ENCODE data around the gene IQGAP1.

Gene IQGAP1

DNA sequence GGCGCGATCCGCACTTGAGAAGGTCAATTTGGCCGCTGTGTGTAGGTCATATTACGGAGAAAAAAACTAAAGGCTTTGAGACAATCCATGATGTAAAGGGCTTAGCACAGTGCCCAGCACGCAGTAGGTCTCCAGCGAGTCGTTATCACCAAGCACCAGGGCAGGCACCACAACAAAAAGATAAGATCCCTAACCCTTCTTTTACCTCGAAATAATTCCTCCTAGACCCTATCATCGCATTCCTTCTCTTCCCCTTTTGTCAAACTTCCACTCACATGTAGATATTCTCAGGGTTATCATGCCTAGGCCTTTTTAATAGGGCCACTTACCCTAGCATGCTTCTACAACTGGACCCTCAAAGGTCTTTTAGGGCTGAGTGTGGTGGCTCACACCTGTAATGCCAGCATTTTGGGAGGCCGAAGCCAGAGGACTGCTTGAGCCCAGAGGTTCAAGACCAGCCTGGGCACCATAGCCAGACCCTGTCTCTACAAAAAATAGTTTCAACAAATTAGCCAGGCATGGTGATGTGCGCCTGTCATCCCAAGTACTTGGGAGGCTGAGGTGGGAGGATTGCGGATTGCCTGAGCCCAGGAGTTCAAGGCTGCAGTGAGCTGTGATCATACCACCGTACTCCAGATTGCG, 22.5 kb upstream of the IQGAP1 start:
- DNase-seq (ENCODE audit: low read depth in 1 of 2, low spot score in 1 of 2): no peak

DNA sequence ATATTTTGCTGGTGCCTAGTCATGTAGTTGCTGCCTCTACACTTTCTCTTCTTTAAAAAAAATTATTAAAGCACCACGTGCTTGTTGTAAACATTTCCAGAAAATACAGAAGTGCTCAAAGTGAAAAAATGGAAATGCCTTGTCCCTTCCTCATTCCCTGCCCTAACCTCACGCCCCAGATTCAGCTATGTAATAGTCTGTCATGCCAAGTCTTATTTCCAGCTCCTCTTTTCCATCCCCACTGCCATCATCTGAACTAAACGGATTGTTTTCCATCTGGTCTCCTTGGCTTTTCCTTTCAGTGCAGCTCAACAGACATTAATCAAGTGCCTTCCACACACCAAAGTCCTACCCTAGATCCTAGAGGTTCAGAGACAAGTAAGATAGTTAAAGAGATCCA, 20.5 kb upstream of the IQGAP1 start:
- DNase-seq (ENCODE audit: low read depth in 1 of 2, low spot score in 1 of 2): no peak

DNA sequence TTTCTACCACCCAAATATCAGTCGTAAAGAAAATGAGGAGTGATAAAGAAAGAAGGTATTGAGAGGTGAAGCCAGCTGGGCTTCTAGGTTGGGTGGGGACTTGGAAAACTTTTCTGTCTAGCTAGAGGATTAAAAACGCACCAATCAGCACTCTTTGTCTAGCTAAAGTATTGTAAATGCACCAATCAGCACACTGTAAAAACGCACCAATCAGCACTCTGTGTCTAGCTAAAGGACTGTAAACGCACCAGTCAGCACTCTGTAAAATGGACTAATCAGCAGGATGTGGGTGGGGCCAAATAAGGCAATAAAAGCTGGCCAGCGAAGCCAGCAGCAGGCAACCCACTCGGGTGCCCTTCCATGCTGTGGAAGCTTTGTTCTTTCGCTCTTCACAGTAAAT, 13.0 kb upstream of the IQGAP1 start:
- DNase-seq (ENCODE audit: low read depth in 1 of 2, low spot score in 1 of 2): no peak

DNA sequence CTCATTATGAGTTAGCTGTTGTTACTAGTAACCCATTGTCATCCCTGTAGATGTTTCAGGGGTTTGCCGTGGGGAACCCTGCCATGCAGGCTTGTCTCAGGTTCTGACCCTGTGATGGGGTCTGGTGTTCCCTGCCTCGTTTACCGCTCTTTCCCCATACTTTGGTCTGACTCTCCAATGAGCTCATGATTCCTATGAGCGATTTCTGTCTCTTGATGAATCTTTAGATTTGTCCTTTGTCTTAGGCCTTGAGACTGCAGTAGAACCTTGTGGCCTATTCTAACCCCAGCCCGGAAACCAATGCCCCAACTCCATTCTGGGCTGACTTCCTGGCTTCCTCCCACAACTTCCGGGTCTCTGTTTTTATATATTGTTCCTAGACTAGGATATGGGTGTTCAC, 11.3 kb upstream of the IQGAP1 start:
- peak; percentile 21 to 44 for DNase-seq (ENCODE audit: low read depth in 1 of 2, low spot score in 1 of 2)

DNA sequence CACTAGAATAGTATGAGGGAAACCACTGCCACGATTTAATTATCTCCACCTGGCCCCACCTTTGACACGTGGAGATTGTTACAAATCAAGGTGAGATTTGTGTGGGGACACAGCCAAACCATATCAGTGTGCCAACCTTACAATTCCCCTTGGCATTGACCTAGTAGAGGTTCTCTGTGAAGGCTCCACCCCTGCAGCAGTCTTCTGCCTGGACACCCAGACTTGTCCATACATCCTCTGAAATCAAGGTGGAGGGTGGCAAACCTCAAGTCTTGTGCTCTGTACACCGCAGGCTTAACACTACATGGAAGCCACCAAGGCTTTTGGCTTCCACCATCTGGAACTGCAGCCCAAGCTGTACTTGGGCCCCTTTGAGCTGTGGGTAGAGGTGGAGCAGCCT, 8.8 kb upstream of the IQGAP1 start:
- DNase-seq (ENCODE audit: low read depth in 1 of 2, low spot score in 1 of 2): no peak

DNA sequence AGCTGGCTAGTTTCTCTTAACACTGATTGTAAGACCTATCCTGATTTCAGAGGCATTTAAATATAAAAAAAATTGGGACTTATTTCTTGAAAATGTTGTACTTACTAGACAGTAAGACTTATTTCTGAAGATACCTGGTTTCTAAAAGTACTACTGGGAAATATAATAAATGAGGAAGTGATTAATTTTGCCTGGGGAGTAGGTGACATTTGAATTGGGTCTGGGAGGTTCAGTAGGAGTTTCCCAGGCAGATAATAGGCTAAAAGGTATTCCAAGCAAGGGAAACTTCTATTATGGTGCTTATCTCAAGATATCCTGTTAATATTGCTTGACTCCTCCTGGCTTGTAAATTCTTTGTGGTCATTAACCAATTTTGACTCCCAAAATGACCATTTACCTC, 6.5 kb upstream of the IQGAP1 start:
- no peak for DNase-seq (ENCODE audit: low read depth in 1 of 2, low spot score in 1 of 2)

DNA sequence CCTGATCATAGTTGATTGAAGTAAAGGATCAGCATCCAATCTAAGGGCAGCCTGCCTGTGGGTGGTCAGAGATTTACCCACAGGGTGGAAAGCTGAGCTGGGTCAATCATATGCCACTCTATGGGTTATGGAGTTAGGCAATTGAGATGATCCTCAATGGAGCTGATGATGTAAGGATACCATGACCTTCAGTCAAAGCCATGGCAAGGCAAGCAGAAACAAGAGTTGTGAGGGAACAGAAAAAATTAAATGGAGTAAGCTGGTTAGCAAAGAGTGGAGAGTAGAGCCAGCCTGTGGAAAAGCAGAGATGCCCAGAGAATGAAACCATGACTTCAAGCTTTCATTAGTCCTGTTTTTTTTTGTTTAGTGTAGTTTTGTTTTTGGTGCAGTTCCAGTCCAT, 5.7 kb upstream of the IQGAP1 start:
- DNase-seq (ENCODE audit: low read depth in 1 of 2, low spot score in 1 of 2): no peak

DNA sequence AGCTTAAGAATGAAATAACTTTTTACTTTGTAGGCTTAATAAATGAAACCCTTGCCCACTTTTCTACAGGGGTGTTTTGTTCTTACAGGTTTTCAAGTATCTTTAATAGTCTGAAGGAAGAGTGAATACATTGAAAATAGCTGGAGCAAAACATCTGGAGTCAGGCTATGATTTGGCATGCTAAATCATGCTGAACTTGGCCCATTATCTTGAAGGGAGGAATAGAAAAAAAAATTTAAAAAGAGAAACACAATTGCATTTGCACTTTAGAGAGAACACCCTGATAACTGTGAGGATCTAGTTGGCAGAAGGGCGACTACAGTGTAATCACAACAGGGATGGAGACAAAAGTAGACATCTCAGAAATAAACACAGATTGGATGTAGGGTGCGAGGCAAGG, 1.8 kb upstream of the IQGAP1 start:
- DNase-seq (ENCODE audit: low read depth in 1 of 2, low spot score in 1 of 2): no peak

DNA sequence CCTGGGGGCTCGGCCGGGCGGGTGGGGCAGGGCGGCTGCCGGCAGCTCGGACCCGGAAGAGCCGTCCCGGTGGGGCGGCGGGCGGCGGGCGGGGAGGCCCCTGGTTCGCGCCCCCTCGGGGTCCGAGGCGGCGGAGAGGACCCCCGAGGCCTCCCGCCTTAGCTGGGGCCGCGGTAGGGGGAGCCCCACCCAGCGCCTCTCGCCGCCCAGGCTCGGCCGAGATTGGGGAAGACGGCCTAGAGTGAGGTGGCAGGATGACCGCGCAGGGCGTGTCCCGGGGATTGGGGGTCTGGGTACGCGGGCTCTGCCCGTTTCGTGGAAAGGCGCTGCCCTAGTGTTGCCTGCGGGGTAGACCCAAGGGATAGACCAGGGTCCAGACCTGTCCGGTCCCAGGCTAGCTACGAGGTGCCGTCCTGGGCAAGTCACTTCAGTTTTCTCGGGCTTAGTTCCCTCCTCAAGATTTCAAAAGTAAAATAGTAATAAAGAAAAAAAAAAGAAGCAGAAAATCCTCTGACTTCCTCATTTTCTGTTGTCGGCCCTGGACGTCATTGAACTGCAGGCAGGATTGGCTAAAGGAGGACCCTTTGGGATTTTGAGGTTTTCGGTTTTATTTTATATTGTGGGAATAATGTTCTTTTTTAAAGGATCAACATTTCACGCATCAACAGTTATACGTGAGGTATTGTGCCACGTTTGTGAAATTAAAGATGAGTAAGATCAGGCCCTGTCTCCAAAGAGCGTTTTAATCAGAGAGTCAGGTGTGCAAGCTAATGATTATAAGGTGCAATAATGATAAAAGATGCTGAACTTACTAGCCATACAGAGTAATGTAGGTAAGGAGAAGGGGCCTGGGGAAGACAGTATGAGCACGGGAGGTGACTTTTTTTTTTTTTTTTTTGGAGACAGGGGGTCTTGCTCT, 679 bp downstream of the IQGAP1 start:
- peak in 1 of 2 donors; percentile 30 for DNase-seq (ENCODE audit: low read depth in 1 of 2, low spot score in 1 of 2)

DNA sequence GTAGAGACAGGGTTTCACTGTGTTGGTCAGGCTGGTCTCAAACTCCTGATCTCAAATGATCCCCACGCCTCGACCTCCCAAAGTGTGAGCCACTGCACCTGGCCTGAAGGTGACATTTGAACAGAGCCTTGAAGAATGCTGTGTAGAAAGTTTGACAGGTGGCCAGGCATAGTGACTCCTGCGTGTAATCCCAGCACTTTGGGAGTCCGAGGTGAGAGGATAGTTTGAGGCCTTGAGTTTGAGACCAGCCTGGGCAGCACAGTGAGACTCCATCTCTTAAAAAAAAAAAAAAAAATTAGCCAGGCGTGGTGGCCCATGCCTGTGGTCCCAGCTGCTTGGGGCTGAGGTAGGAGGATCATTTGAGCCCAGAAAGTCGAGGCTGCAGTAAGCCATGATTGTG, 1.5 kb downstream of the IQGAP1 start:
- no peak for DNase-seq (ENCODE audit: low read depth in 1 of 2, low spot score in 1 of 2)

DNA sequence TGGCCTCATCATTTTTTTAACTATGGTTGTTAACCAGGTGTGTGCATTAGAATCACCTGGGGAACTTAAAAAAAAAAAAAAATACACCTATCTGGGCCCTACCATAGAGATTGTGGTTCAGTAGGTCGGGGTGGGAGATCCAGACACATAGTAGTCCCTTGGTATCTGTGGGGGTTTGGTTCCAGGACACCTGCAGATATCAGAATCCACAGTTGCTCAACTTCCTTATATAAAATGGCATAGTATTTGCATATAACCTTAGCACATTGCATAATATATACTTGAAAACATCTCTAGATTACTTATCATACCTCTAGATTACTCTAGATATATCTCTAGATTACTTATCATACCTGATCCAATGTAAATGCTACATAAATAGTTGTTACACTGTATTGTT, 5.0 kb downstream of the IQGAP1 start:
- no peak for DNase-seq (ENCODE audit: low read depth in 1 of 2, low spot score in 1 of 2)

DNA sequence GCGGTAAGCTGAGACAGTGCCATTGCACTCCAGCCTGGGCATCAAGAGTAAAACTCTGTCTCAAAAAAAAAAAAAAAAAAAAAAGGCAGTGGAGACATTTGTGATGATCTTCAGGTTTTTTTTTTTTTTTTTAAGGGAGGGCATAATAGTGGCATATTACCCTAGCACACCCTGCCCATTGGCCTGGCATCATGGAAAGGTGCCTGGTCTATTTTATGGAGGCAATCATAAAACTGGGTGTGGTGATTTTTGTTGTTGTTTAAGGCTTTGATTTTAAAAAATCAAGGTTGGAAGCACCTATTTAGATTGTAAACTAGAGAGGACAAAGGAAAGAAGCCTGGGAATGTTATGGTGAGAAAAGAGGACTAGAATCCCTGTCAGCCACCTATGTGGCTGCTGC, 6.0 kb downstream of the IQGAP1 start:
- no peak for DNase-seq (ENCODE audit: low read depth in 1 of 2, low spot score in 1 of 2)

DNA sequence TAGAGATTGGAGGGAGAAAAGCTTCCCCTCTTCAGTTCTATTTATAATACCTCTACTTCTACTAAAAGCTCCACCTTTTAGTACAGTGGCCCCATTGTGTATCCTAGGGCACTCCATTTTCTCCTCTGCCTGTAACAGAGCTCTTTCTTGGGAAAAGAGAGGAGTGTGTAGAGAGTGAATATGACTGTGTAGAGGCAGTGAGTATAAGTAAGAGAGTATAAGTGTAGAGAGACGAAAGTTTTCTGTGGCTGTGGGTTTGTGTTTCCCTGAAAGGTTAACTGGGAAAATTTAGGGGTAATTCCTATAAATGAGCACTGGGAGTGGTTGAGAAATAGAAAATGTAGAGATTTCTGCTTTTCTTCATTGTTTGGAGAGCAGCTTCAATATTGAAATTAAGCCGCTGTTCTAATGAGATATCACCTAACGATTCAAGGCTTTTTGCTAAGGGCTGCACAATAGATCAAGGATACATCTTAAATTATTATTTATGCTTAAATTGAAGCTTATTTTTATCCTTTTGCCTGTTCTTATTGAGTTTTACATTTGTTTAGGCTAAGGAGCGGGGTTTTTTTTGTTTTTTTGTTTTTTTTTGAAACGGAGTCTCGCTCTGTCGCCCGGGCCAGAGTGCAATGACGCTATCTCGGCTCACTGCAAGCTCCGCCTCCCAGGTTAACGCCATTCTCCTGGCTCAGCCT, 6.9 kb downstream of the IQGAP1 start:
- no peak for DNase-seq (ENCODE audit: low read depth in 1 of 2, low spot score in 1 of 2)

DNA sequence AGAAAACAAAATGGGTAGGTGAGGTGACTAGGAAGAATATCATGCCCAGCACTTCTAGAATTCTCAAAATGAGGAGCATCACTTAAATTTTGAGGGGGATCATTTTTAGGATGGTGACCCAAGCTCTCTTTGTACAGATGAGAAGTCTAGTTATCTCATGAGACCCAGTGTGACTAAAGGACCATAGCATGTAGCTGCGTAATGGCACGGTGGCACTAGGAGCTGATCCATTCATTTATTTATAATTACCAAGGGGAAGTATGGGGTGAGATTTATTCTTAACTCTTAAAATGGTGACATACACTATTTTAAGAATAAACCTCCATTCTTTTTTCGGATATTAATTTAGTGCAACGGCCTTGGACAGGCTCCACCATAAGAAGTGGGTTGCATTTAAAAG, 8.3 kb downstream of the IQGAP1 start:
- no peak for DNase-seq (ENCODE audit: low read depth in 1 of 2, low spot score in 1 of 2)

DNA sequence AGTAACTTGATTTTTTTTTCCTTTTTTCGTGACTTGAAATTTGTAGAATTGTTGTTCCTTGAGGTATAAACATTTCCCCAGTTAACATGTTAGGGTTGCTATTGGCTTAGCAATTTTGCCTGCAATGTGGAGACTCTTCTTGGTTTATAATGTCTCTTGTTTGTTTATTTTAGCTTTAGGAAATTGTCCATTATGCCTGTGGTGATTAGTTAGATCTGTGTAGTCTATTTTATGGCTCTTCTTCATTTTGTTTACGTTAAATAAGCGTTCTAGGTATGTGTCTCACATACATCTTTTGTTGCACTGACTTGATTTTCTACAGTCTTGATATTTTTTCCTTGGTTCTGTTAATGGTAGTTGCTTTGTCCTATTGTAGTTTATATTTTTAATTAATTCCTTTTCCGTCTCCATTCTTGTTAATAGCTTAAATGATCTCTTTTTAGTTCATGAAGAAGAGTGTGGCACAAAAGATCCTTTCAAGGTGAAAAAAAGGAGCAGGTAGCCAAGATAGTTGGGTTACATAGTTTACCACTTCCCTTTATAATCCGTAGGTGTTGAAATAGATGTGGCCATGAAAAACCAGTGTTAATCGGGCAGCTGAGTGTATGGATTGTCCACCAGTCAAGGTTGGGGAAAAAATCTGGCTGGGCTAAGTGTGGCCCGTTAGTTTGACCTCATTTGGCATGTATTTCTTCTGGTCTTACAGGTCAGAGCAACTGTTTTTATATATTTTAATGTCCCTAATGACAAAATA, 12.1 kb downstream of the IQGAP1 start:
- no peak for DNase-seq (ENCODE audit: low read depth in 1 of 2, low spot score in 1 of 2)

DNA sequence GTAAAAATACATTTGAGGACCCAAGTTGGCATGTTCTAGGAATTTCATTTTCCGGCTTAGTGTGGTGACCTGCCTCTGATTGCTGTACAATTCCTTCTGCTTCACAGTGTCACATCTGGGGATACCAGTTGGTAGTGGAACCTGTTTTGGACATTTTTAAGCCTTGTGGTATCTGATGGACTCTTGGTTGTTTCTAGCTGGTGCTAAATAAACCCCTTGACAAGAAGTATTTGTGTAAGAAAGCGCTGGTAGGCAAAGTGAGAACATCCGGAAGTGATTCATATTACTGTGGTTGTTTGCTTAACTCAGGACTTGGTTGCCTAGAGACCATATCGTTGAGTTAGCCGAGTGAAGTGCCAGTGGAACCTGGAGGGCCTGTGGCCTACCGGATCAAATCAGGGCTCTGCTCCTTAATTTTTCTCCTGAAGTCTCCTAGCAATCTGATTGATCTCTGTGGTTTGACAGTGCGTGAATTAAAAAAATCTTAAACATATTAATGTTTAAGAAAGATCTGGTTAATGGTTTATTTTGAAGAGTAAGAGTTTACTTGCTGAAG, 12.8 kb downstream of the IQGAP1 start:
- DNase-seq (ENCODE audit: low read depth in 1 of 2, low spot score in 1 of 2): peak; percentile 17 to 34

DNA sequence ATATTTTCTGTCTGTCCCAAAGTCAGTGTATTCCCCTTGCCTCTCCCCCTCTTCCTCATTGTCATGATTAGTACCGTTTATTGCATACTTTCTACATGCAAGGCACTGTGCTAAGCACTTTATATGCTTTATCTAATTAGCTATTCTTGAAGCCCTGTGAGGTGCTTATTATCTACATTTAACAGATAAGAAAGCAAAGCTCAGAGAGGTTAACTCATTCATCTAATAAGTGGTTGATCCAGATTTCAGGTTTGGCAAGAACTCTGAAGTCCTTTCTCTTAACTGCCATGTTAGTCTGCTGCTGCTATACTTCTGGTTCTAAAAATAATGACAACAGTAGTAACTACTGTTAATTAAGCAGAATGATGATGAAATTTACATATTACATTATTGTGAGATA, 13.5 kb downstream of the IQGAP1 start:
- DNase-seq (ENCODE audit: low read depth in 1 of 2, low spot score in 1 of 2): no peak

DNA sequence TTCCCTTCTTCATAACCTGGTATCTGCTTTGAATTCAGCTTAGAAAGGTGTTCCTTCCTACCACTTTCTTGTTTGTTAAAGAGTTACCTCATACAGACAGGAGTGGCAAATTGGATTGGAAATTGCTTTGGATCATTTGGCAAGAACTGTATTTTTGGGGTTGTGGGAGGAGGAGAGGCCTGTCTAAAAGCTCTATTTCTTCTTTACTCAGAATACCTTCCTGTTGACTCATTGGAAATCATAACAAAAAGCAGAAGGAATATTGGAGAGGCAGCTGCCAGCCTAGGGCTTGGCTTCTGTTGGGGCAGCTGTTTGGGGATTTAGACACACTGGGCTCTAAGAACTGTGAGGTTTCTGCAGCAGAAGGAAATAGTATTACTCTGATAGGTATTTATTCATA, 14.2 kb downstream of the IQGAP1 start:
- no peak for DNase-seq (ENCODE audit: low read depth in 1 of 2, low spot score in 1 of 2)

DNA sequence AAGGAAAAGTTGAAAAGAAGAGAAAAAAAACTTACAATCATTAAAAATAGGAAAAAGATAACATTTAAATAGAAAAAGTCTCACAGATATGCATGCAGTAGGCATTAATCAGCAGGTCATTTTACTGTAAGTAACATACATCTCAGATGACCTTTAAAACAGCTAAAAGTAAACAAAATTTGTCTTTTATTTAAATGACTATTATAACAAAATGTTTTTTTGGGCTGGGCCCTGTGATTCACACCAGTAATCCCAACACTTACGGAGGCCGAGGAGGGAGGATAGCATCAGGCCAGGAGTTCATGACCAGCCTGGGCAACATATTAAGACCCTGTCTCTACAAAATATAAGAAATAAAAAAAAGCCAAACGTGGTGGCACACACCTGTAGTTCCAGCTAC, 14.7 kb downstream of the IQGAP1 start:
- DNase-seq (ENCODE audit: low read depth in 1 of 2, low spot score in 1 of 2): no peak

DNA sequence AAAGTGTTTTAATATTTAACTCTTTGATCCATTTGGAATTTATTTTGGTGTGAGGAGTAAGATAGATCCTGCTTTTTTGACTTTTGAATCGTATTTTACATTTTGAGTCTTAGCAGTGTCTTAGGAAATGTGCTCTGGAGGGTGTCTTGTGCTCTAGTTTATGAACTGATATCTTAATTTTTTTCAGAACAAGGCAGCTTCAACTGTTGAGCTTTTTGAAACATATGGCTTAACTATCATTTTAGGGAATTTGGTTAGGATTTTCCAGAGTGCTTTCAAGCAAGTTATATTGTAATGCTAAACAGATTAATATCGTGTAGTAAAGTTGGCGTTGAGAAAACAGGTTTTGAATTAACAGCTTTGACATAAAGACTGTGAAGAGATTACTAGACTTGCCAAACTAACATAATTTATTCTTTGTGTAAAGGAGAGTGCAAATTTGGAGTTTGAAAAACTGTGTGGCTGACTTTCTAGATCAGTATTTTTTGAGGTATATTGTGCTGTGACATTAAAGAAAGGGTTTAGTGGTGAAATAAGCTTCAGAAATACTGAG, 17.1 kb downstream of the IQGAP1 start:
- DNase-seq (ENCODE audit: low read depth in 1 of 2, low spot score in 1 of 2): no peak

DNA sequence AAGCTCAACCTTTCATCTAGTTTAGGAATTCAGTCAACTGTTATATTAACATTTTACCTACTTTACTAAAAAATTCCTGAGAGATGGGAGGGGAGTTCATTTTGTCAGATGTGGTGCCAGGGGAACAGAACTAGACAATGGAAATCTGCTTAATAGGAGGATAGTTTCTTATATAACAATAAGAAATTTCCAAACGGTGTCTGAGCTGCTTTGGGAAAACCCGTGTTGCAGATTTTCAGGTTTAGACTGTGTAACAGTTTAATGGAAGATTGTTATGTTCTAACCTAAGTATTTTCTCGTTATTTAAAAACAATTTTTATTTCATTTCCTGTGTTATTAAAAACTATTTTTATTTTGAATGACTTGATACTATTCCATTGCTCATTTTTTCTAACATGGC, 19.3 kb downstream of the IQGAP1 start:
- no peak for DNase-seq (ENCODE audit: low read depth in 1 of 2, low spot score in 1 of 2)
